Measurements from ENCODE around the gene TNFSF12. TPM values are rescaled to one million over a fixed set of nuclear protein-coding genes. Genes with fewer than 3 reads are reported as not detected.
A peak's percentile ranks its signal among the peaks of the same experiment; 100 is the strongest.

Gene TNFSF12
- total and polyA plus RNA-seq, 4 donors = 15.1 to 72.2 (median 40.9) TPM

GRCh38 chr17:7582396-7583252, 33.8 kb downstream of the TNFSF12 start:
- H3K9ac ChIP-seq (ENCODE audit: insufficient read depth in 1 of 2, low read length in 2 of 2) = peak overlapping the region in 1 of 2 donors; percentile 37
- DNase-seq (peak in 1 of 3 donors; percentile 8), ATAC-seq (ENCODE audit: insufficient read depth, low FRiP score) (no peak)
- 82 to 87% methylated on average over 36 of the region's 36 CpGs for WGBS, 2 donors
- peak overlapping the region; percentile 89 for H3K27ac ChIP-seq (ENCODE audit: low read depth in 1 of 2, low read length in 1 of 2)
- H3K4me3 ChIP-seq = peak overlapping the region; percentile 42
- H3K36me3 ChIP-seq (ENCODE audit: control insufficient read depth in 4 of 4, insufficient read depth in 4 of 4, low read length in 4 of 4) = peaks cover 11 to 28% (median 21%) of the 10 kb centered on the region in 4 donors
- H3K4me1 ChIP-seq (ENCODE audit: control insufficient read depth in 5 of 5, insufficient read depth in 5 of 5, low read length in 5 of 5) = peaks cover 10 to 35% (median 17%) of the 10 kb centered on the region in 5 donors
- no peaks in the 10 kb centered on the region for H3K27me3 ChIP-seq (ENCODE audit: control insufficient read depth in 3 of 3, insufficient read depth in 3 of 3, low read length in 2 of 3)
- H3K9me3 ChIP-seq (ENCODE audit: control insufficient read depth in 4 of 4, insufficient read depth in 3 of 4, low read length in 3 of 4) = no peaks in the 10 kb centered on the region
- no peak for TF ChIP-seq CTCF (IDR thresholded peaks at IDR 0.05; ENCODE audit: control extremely low read depth, extremely low read depth)

- peak within 1 kb of the TSS; percentile 89 for H3K27ac ChIP-seq (ENCODE audit: low read depth in 1 of 2, low read length in 1 of 2)
- H3K36me3 ChIP-seq (ENCODE audit: control insufficient read depth in 4 of 4, insufficient read depth in 4 of 4, low read length in 4 of 4) = peaks cover 5 to 27% (median 18%) of the 10 kb centered on the region in 4 donors
- peak; percentile 74 for ATAC-seq (ENCODE audit: insufficient read depth, low FRiP score)
- H3K9me3 ChIP-seq (ENCODE audit: control insufficient read depth in 4 of 4, insufficient read depth in 3 of 4, low read length in 3 of 4) = no peaks in the 10 kb centered on the region
- no peak for TF ChIP-seq CTCF (IDR thresholded peaks at IDR 0.05; ENCODE audit: control extremely low read depth, extremely low read depth)
- peak within 1 kb of the TSS; percentile 48 for H3K4me3 ChIP-seq
- 14 to 19% methylated on average over 69 of the region's 69 CpGs for WGBS, 2 donors
- no peaks in the 10 kb centered on the region for H3K27me3 ChIP-seq (ENCODE audit: control insufficient read depth in 3 of 3, insufficient read depth in 3 of 3, low read length in 2 of 3)
- H3K4me1 ChIP-seq (ENCODE audit: control insufficient read depth in 5 of 5, insufficient read depth in 5 of 5, low read length in 5 of 5) = peaks cover 10 to 35% (median 17%) of the 10 kb centered on the region in 5 donors
- DNase-seq = peak; percentile 99 to 100 (median 99)
- peak within 1 kb of the TSS; percentile 92 to 99 for H3K9ac ChIP-seq (ENCODE audit: insufficient read depth in 1 of 2, low read length in 2 of 2)
Measured at GRCh38 chr17:7583253-7584109, 34.6 kb downstream of the TNFSF12 start, which contains the start of gene MPDU1. TSS of gene MPDU1 (plus strand) at chr17:7583852. CDS start at chr17:7583863, 11 bp downstream.

GRCh38 chr17:7586673-7587419, 38.0 kb downstream of the TNFSF12 start:
- 77 to 79% methylated on average over 9 of the region's 9 CpGs for WGBS, 2 donors
- Histone ChIP-seq H3K36me3 (ENCODE audit: control insufficient read depth in 4 of 4, insufficient read depth in 4 of 4, low read length in 4 of 4) (peaks cover 4 to 30% (median 14%) of the 10 kb centered on the region in 4 donors), H3K4me1 (ENCODE audit: control insufficient read depth in 5 of 5, insufficient read depth in 5 of 5, low read length in 5 of 5) (peaks cover 7 to 34% (median 20%) of the 10 kb centered on the region in 5 donors), H3K27me3 (ENCODE audit: control insufficient read depth in 3 of 3, insufficient read depth in 3 of 3, low read length in 2 of 3) (no peaks in the 10 kb centered on the region), H3K4me3 (no peak overlapping the region), H3K9ac (ENCODE audit: insufficient read depth in 1 of 2, low read length in 2 of 2) (no peak overlapping the region), H3K27ac (ENCODE audit: low read depth in 1 of 2, low read length in 1 of 2) (peak overlapping the region; percentile 14 to 41), H3K9me3 (ENCODE audit: control insufficient read depth in 4 of 4, insufficient read depth in 3 of 4, low read length in 3 of 4) (no peaks in the 10 kb centered on the region)
- TF ChIP-seq CTCF (IDR thresholded peaks at IDR 0.05; ENCODE audit: control extremely low read depth, extremely low read depth) = no peak
- DNase-seq = peak in 1 of 3 donors; percentile 22
- no peak for ATAC-seq (ENCODE audit: insufficient read depth, low FRiP score)

Measured in lung (tissue), 12 donors.